GM18498 (cell line): ENCODE data around the gene DEF6.
A peak's percentile ranks its signal among the peaks of the same experiment; 100 is the strongest.

Experiments
- ATAC-seq: cut with Tn5 transposase; IDR thresholded peaks from one replicate; pipeline ENCODE4 v1.9.1; 2021; ENCODE audit warnings: mild to moderate bottlenecking, moderate library complexity; ENCODE audit not compliant: unreplicated experiment

Gene DEF6, protein sequence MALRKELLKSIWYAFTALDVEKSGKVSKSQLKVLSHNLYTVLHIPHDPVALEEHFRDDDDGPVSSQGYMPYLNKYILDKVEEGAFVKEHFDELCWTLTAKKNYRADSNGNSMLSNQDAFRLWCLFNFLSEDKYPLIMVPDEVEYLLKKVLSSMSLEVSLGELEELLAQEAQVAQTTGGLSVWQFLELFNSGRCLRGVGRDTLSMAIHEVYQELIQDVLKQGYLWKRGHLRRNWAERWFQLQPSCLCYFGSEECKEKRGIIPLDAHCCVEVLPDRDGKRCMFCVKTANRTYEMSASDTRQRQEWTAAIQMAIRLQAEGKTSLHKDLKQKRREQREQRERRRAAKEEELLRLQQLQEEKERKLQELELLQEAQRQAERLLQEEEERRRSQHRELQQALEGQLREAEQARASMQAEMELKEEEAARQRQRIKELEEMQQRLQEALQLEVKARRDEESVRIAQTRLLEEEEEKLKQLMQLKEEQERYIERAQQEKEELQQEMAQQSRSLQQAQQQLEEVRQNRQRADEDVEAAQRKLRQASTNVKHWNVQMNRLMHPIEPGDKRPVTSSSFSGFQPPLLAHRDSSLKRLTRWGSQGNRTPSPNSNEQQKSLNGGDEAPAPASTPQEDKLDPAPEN

DNA sequence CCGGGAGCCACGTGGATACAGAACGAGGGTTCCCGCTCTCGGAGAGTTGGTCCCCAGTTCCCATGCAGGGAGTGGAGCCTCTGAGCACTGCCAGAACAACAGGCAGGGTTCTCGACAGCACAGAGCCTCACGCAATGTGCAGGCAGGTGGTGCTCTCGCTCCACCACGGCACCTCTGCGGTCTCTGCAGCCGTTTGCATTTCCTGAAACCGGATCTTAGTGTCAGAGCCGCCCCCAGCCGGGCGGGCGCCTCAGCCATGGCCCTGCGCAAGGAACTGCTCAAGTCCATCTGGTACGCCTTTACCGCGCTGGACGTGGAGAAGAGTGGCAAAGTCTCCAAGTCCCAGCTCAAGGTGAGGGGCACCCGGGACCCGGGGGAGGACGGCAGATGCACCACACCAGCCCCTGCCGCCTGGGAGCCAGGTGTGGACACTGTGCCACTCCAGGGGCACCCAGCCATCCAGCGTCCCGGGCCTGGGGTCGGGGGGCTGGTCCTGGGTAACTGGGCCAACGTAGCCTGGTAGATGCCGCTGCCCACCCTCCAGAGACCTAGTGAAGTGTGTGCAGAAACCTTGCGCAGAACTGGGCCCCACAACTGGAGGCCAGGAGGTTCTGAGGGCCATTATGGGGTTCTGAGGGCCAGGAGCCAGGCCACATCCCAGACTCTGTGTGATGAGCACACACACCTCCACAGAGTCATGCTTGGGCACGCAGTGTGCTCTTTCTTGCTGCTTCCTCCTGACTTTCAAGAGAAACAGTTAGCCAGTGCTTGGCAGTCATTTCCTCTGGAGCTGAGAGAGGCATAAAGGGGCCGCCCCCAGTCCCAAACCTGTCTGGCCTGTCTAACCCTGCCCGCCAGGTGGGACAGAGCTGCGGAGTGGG lies at the start of gene DEF6:
Gene DEF6, plus strand, starts transcription at position 218 of the 881 bp plus-strand sequence. Its CDS starts 39 bp downstream, at position 257.
- ATAC-seq, result peak; percentile 77

GRCh38 chr6:35248300-35248699 lies 49.3 kb upstream of the DEF6 start:
- ATAC-seq, result no peak

- no peak for ATAC-seq
These were observed 48.7 kb upstream of the DEF6 start for GRCh38 chr6:35248965-35249364.

GRCh38 chr6:35251949-35252348 lies 45.7 kb upstream of the DEF6 start:
- no peak for ATAC-seq

DNA sequence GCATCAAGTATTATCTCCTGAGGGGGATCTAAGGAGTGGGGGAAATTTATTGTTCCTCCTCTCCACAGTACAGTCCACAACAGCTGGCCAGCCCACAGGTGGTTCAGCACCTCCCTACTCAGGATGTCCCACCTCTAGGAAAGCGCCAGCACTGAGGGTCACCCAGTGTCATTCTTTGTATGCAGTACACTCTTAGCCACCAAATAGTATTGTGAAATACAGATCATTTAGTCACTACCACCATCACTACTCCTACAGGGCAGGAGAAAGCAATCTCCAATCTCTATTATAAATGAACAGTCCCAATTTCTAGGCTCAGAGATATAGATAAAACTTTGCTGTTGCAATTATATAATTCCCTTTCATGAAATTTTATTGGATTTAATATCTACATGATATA lies 44.4 kb upstream of the DEF6 start:
- no peak for ATAC-seq

DNA sequence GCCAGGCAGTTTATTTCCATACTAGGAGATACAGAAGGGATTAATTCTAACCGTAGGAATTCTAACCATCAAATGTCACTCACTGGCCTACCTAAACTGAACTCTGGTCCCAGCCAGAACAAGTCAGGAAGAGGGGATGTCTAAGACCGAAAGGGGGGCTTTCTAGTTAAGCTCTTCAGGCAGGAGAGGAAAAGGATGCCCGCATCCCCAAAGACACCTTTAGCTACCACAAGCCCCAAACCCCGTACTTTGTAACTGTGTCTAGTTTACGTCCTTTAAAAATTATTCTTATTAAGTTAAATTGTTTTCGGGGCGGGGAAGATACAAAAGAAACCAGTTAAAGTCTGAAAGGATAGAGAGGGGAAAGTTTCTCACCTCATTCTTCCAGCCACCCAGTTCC lies 39.3 kb upstream of the DEF6 start:
- ATAC-seq, result no peak

DNA sequence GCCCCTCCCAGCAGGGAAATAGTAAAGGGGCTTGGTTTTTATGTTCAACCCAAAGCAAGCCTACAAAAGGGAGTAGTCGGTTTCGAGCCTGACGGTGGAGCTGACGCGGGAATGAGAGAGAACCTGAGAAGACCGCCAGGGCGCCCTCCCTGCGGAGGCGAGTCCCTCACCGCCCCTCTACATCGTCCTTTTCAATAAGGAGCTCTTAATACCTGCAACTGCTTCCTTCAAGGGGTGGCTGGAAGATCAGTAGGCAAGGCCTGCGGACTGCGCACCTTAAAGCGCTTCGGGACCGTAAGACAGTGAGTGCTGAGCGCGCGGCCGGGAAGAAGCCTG lies 38.8 kb upstream of the DEF6 start:
- no peak for ATAC-seq

DNA sequence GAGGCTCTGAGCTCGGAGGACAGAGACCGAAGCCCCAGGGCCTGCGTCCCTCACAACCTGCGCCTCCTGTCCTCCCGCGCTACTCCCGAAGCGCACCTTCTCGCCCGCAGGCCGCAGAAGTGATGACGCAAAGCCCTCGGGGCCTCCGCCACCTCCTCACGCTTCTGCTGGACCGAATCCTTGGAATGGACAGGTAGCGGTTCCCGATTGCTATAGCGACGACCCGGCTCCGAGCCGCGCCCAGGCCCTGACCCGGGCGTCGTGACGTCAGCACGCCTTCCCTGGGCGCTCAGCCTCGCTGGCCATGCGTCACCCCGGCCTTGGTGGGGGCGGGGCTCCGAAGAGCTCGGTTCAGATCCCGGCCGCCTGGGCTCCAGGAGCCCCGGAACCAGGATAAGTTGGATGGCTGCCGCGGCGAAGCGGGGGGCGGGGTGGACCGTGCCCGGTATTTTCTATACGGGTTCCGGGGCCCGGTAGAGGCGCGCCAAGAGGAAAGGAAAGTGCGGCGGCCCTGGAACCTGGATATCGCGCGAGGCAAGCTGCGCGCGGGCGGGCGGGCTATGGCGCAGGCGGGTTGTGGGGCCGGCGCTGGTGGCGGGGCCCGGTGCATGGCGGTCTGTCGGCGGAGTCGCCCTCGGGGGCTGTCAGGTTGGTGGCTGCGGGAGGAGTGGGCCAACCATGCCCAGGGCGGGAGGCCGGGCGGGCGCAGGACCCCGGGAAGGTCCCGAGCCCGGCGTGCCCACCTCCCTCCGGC lies 38.2 kb upstream of the DEF6 start, which contains the start of gene ZNF76:
Gene ZNF76, plus strand, starts transcription at position 542 of the 754 bp plus-strand sequence. CDS start 21,417 bp downstream, outside the sequence.
- peak; percentile 89 for ATAC-seq

DNA sequence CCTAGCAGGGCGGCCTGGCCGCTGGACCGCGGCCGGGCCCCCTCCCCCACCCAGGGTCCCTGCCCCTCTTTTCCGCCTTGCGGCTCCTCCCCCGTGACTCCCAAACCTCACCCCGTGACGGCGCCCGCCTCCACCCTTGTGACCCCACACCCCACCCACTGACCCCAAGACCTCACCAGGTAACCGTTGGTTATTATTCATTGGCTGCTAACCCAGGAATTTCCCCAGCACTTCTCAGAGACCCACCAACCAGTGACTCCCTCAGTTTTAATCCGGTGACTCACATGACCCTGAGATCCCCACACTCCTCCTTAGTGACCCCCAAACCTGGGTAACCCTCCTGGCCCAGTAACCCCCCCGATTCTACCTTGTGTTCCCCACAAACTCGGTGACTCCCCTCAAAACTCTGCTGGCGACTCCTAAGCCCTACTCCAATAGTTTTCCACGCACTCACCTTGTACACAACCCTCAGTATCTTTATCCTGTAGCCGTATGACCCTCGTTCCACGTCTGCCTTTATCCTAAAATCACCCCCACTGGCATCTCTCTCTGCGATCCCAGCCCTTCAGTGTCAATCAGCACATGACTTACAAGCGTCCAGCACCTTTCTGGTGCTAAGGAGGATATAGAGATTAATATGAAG lies 37.5 kb upstream of the DEF6 start:
- ATAC-seq, result peak; percentile 42

DNA sequence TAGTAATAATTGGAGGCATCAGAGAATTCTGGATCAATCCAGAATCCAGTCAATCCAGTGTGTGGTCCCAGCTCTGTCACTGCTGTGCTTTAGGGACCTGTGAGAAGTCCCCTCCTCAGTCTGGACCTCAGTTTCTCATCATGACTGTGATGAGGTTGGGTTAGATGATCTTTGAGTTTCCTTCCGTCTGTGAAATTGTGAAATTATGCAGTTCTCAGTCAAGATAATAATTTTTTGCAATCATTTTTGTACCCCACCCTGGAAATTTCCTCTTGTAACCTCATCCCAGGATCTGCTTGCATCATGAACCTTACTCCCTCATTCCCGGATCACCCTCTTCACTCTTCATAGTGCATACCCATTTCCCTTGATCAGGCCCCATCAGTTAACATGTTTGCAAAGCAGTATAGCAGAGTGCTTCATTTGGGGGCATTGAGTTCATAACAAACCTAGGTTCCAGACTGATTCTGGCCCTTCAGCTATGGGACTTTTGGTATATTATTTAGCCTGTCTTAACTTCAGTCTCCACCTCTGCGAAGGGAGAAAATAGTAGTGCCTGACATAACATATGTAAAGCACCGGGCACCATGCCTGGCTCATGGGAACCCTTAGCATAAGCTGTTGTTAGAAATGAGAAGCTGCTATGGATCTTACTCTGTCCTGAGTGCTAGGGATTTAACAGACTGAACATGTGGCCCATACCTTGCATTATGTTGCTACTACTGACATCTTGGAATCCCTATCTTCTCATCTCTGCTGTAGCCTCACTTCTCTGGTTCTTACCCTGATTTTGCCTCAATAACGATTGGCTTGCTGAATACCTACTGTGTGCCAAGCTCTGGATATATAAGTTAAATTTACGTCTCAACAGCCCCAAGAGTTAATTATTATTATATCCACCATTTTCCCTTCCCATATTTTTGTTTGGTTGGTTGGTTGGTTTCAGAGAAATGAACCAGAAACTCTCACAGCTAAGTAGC lies 36.7 kb upstream of the DEF6 start:
- ATAC-seq, result no peak

DNA sequence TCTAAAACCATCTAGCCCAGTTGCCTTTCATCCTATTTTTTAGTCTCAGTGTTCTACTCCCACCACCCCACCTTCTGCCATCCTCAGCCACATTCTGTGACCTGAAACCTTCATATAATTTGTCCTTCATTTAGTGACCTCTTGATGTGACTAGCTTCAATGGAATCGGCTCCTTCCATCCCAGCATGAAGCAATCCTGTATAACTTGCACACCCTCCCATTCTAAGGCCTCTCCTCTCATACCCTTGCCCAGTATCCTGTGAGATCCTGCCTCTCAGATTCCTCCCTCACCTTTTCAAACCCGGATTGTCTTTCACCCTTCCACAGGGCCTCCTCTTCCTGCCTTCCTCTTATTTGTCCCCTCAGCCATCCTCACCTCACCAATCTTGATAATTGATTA lies 35.0 kb upstream of the DEF6 start:
- no peak for ATAC-seq

DNA sequence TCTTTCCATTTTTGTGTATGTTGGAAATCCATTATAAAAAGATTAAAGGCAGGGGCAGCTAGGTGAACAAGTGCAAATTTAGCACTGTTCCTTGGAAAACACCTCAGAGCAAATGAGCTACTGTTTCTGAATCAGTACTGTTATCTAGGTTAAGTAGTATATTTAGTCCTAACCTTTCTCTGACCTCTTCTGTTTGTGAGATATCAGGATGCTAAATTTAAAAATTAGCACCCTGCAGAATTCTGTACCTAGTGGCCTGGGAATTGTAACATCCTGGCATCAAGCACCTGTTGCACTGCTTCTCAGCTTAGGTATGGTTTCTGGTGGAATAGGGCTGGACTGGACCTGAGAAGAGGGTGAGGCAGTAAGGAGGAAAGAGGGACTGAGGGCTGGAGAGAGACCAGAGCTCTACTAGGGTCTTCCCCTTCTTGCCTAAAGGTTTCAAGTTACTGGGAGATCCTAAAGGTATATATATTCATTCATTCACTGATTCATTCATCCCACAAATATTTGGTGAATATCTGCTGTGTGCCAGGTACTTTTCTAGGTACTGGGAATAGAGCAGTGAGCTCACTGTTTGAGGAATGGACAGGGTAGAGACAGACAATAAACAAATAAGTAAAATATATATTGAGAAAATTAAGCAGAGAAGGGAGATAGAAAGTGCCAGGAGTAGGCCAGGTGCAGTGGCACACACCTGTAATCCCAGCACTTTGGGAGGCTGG lies 32.9 kb upstream of the DEF6 start:
- ATAC-seq, result no peak

GRCh38 chr6:35265523-35265922 lies 32.1 kb upstream of the DEF6 start:
- ATAC-seq, result no peak

- ATAC-seq, result no peak
These were observed 30.2 kb upstream of the DEF6 start for GRCh38 chr6:35267446-35267845.

DNA sequence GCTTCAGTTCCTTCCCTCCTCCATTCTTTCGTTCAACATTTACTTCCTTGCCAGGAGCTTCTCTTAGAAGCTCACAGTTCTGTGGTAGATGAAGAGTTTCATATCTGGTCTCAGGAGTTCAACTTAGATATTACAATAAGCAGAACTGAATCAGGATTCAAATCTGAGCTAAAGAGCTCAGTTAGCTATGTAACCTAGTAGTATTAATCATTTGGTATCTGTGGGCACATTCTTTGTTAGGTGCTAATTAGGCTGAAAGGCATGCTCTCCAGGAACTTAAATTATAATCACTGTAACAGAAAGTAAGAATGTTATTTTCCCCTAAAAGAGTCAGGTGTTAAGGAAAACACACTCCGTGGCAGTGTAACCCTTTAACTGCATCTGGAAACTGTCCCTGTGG lies 29.7 kb upstream of the DEF6 start:
- ATAC-seq, result no peak

DNA sequence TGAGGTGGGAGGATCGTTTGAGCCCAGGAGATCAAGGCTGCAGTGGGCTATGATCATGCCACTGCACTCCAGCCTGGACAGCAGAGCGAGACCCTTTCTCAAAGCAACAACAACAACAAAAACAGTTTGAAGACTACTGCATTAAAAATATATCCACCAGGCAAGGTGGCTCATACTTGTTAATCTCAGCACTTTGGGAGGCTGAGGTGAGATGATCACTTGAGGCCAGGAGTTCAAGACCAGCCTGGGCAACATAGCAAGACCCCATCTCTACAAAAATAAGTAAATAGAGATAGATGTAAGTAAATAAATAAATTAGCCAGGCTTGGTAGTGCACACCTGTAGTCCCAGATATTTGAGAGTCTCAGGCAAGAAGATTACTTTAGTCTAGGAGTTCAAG lies 25.6 kb upstream of the DEF6 start:
- ATAC-seq, result no peak

- ATAC-seq, result no peak
These were observed 23.6 kb upstream of the DEF6 start for GRCh38 chr6:35273822-35274559.

- no peak for ATAC-seq
These were observed 21.8 kb upstream of the DEF6 start for GRCh38 chr6:35275744-35276260.
